HepG2 (cell line): ENCODE data around the gene RICTOR. TPM values are rescaled to one million over a fixed set of nuclear protein-coding genes. Genes with fewer than 3 reads are reported as not detected.
A peak's percentile ranks its signal among the peaks of the same experiment; 100 is the strongest.

Experiments
- ADNP ChIP-seq: sonication (generic); formaldehyde crosslinking; IDR thresholded peaks from 2 replicates; pipeline ENCODE4 v1.4.0; 2020; ENCODE audit warnings: missing genetic modification reagents
- HNF4A ChIP-seq: sonication (generic); formaldehyde crosslinking; IDR thresholded peaks from 2 replicates; pipeline ENCODE4 v1.4.0; 2020; ENCODE audit warnings: missing genetic modification reagents
- IRF2 ChIP-seq: IDR thresholded peaks from 2 replicates; pipeline ENCODE4 v1.6.1; 2018; ENCODE audit warnings: missing genetic modification reagents, missing compliant biosample characterization
- NPAS2 ChIP-seq: sonication (generic); formaldehyde crosslinking; IDR thresholded peaks from 2 replicates; pipeline ENCODE4 v1.8.0; 2022; ENCODE audit warnings: mild to moderate bottlenecking, missing genetic modification reagents, borderline replicate concordance
- PCBP1 ChIP-seq: fragments of 200-400 bp; formaldehyde crosslinking; IDR thresholded peaks from 2 replicates; pipeline ENCODE4 v1.6.1; 2017; ENCODE audit warnings: mild to moderate bottlenecking, low read depth, low read length, borderline replicate concordance
- PTBP1 ChIP-seq: fragments of 200-400 bp; formaldehyde crosslinking; IDR thresholded peaks from 2 replicates; pipeline ENCODE4 v1.6.1; 2018; ENCODE audit warnings: low read length, low read depth; ENCODE audit not compliant: poor library complexity, severe bottlenecking
- SATB2 ChIP-seq: sonication (generic); formaldehyde crosslinking; IDR thresholded peaks from 2 replicates; pipeline ENCODE4 v1.5.0; 2020; ENCODE audit warnings: missing genetic modification reagents
- SIN3B ChIP-seq: fragments of 150-350 bp; IDR thresholded peaks from 2 replicates; pipeline ENCODE4 v1.6.1; 2014; ENCODE audit warnings: low read length
- TBX2 ChIP-seq: sonication (generic); formaldehyde crosslinking; IDR thresholded peaks from 2 replicates; pipeline ENCODE4 v1.5.0; 2020; ENCODE audit warnings: missing genetic modification reagents, mild to moderate bottlenecking, borderline replicate concordance
- TSC22D2 ChIP-seq: sonication (generic); formaldehyde crosslinking; IDR thresholded peaks from 2 replicates; pipeline ENCODE4 v1.5.1; 2020; ENCODE audit warnings: missing genetic modification reagents, mild to moderate bottlenecking, borderline replicate concordance
- ZNF354B ChIP-seq: sonication (generic); formaldehyde crosslinking; IDR thresholded peaks from 2 replicates; pipeline ENCODE4 v1.8.0; 2022; ENCODE audit warnings: mild to moderate bottlenecking, missing genetic modification reagents
- ZNF562 ChIP-seq: sonication (generic); formaldehyde crosslinking; IDR thresholded peaks from 2 replicates; pipeline ENCODE4 v1.8.0; 2022; ENCODE audit warnings: missing genetic modification reagents, borderline replicate concordance
- ZNF7 ChIP-seq: IDR thresholded peaks from 2 replicates; pipeline ENCODE4 v1.6.1; 2016; ENCODE audit warnings: missing biosample characterization, missing genetic modification reagents
- ZNF768 ChIP-seq: sonication (generic); formaldehyde crosslinking; IDR thresholded peaks from 2 replicates; pipeline ENCODE4 v1.4.0; 2020; ENCODE audit warnings: missing genetic modification reagents
- ZNF776 ChIP-seq: sonication (generic); formaldehyde crosslinking; IDR thresholded peaks from 2 replicates; pipeline ENCODE4 v1.4.0; 2020; ENCODE audit warnings: mild to moderate bottlenecking, missing genetic modification reagents
- polyA plus RNA-seq, 8 experiments: library from polyadenylated mRNA; depleted of rRNA in 3 of 8; stranded (reverse) in 7 of 8; unstranded in 1 of 8; fragments of >200 nt; fragmentation: Illumina TruSeq in 4 of 8; extraction: Trizol in 4 of 8; gene quantifications; 2 replicates each; pipeline versions ENCODE4 v1.2.1 to v1.2.3, GENCODE V29; 2011 to 2016; ENCODE audit warnings: low read depth in 4 of 8, missing spikeins in 1 of 8, mixed read lengths in 1 of 8; ENCODE audit not compliant: insufficient read depth in 1 of 8
- total RNA-seq, 5 experiments: library from RNA; depleted of rRNA; stranded (reverse); fragments of >200 nt; fragmentation: Illumina TruSeq; extraction: Trizol; gene quantifications; 2 replicates each; pipeline ENCODE4 v1.2.3, GENCODE V29; 2016; ENCODE audit warnings: low read depth in 1 of 5
- TF ChIP-seq, protein P1 (sequence below): sonication (generic); formaldehyde crosslinking; IDR thresholded peaks from 2 replicates; pipeline ENCODE4 v1.5.1; 2020; ENCODE audit warnings: mild to moderate bottlenecking, missing genetic modification reagents
- TF ChIP-seq, protein P2 (sequence below): sonication (generic); formaldehyde crosslinking; IDR thresholded peaks from 2 replicates; pipeline ENCODE4 v1.8.0; 2022; ENCODE audit warnings: mild to moderate bottlenecking, missing genetic modification reagents, moderate library complexity
- TF ChIP-seq, protein P3 (sequence below): sonication (generic); formaldehyde crosslinking; IDR thresholded peaks from 2 replicates; pipeline ENCODE4 v1.9.0; 2021; ENCODE audit warnings: missing genetic modification reagents, borderline replicate concordance
- TF ChIP-seq, protein P4 (sequence below): IDR thresholded peaks from 2 replicates; pipeline ENCODE4 v1.6.1; 2016; ENCODE audit warnings: low read depth, missing genetic modification reagents, missing compliant biosample characterization

RICTOR gene
- total and polyA plus RNA-seq, 2 of the 13 experiments (the other 11 are each of a cell fraction or from before 2014, with no cell fraction given) = 10.7 to 15.4 TPM

DNA sequence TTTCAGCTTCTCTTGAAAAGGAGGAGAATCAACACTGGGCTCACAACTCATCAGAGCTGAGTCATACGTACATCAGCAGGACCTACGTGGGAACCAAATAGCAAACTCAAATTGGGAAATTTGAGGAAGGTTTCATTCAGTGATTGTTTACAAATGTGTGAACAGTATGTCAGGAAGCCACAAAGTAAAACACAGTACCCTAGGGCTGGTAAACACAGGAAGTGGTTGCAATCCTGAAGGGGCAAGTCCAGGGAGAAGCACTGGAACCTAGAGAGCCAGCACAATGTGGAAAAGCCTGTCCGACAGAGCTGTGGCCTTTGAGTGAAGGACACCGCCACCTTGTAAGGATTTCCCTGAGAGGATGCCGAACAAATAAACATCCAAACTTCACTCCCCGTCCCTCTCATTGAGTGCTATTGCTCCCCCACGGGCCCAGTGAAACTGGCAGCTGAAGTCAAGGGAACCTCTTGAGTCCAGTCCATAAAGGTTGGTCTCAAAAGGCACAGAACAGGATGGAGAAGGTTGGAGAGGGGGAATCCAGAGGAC lies 26.7 kb upstream of the RICTOR start (continued):
- TF ChIP-seq, protein P1, sequence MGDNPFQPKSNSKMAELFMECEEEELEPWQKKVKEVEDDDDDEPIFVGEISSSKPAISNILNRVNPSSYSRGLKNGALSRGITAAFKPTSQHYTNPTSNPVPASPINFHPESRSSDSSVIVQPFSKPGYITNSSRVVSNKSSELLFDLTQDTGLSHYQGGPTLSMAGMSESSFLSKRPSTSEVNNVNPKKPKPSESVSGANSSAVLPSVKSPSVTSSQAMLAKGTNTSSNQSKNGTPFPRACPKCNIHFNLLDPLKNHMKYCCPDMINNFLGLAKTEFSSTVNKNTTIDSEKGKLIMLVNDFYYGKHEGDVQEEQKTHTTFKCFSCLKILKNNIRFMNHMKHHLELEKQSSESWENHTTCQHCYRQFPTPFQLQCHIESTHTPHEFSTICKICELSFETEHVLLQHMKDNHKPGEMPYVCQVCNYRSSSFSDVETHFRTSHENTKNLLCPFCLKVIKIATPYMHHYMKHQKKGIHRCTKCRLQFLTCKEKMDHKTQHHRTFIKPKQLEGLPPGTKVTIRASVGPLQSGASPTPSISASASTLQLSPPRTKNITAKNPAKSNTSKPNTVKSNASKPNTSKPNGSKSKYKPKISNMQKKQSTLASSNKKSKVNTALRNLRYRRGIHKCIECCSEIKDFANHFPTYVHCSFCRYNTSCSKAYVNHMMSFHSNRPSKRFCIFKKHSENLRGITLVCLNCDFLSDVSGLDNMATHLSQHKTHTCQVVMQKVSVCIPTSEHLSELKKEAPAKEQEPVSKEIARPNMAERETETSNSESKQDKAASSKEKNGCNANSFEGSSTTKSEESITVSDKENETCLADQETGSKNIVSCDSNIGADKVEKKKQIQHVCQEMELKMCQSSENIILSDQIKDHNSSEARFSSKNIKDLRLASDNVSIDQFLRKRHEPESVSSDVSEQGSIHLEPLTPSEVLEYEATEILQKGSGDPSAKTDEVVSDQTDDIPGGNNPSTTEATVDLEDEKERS (CRISPR knock-in tag) = no peak; the same call in 1 of the 2 replicates
- no peak for TF ChIP-seq ZNF7
- TF ChIP-seq TSC22D2 = no peak
- no peak for TF ChIP-seq ADNP (CRISPR knock-in tag)
- TF ChIP-seq, protein P2, sequence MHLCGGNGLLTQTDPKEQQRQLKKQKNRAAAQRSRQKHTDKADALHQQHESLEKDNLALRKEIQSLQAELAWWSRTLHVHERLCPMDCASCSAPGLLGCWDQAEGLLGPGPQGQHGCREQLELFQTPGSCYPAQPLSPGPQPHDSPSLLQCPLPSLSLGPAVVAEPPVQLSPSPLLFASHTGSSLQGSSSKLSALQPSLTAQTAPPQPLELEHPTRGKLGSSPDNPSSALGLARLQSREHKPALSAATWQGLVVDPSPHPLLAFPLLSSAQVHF (CRISPR knock-in tag) = no peak
- TF ChIP-seq PTBP1 = no peak
- TF ChIP-seq ZNF562 (CRISPR knock-in tag) = no peak
- TF ChIP-seq, protein P3, sequence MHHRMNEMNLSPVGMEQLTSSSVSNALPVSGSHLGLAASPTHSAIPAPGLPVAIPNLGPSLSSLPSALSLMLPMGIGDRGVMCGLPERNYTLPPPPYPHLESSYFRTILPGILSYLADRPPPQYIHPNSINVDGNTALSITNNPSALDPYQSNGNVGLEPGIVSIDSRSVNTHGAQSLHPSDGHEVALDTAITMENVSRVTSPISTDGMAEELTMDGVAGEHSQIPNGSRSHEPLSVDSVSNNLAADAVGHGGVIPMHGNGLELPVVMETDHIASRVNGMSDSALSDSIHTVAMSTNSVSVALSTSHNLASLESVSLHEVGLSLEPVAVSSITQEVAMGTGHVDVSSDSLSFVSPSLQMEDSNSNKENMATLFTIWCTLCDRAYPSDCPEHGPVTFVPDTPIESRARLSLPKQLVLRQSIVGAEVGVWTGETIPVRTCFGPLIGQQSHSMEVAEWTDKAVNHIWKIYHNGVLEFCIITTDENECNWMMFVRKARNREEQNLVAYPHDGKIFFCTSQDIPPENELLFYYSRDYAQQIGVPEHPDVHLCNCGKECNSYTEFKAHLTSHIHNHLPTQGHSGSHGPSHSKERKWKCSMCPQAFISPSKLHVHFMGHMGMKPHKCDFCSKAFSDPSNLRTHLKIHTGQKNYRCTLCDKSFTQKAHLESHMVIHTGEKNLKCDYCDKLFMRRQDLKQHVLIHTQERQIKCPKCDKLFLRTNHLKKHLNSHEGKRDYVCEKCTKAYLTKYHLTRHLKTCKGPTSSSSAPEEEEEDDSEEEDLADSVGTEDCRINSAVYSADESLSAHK (CRISPR knock-in tag) = no peak
- no peak for TF ChIP-seq ZNF776 (CRISPR knock-in tag)
- no peak for TF ChIP-seq ZNF768 (CRISPR knock-in tag)
- TF ChIP-seq, protein P4, sequence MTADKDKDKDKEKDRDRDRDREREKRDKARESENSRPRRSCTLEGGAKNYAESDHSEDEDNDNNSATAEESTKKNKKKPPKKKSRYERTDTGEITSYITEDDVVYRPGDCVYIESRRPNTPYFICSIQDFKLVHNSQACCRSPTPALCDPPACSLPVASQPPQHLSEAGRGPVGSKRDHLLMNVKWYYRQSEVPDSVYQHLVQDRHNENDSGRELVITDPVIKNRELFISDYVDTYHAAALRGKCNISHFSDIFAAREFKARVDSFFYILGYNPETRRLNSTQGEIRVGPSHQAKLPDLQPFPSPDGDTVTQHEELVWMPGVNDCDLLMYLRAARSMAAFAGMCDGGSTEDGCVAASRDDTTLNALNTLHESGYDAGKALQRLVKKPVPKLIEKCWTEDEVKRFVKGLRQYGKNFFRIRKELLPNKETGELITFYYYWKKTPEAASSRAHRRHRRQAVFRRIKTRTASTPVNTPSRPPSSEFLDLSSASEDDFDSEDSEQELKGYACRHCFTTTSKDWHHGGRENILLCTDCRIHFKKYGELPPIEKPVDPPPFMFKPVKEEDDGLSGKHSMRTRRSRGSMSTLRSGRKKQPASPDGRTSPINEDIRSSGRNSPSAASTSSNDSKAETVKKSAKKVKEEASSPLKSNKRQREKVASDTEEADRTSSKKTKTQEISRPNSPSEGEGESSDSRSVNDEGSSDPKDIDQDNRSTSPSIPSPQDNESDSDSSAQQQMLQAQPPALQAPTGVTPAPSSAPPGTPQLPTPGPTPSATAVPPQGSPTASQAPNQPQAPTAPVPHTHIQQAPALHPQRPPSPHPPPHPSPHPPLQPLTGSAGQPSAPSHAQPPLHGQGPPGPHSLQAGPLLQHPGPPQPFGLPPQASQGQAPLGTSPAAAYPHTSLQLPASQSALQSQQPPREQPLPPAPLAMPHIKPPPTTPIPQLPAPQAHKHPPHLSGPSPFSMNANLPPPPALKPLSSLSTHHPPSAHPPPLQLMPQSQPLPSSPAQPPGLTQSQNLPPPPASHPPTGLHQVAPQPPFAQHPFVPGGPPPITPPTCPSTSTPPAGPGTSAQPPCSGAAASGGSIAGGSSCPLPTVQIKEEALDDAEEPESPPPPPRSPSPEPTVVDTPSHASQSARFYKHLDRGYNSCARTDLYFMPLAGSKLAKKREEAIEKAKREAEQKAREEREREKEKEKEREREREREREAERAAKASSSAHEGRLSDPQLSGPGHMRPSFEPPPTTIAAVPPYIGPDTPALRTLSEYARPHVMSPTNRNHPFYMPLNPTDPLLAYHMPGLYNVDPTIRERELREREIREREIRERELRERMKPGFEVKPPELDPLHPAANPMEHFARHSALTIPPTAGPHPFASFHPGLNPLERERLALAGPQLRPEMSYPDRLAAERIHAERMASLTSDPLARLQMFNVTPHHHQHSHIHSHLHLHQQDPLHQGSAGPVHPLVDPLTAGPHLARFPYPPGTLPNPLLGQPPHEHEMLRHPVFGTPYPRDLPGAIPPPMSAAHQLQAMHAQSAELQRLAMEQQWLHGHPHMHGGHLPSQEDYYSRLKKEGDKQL (CRISPR knock-in tag) = 0 out of 2 replicates have a peak, but pooled peaks have one; percentile 29
- TF ChIP-seq HNF4A (CRISPR knock-in tag) = no peak
- TF ChIP-seq SATB2 (CRISPR knock-in tag) = no peak
- TF ChIP-seq IRF2 (CRISPR knock-in tag) = peak; percentile 54; the same call in 1 of the 2 replicates
- no peak for TF ChIP-seq SIN3B
- TF ChIP-seq PCBP1 = no peak
- no peak for TF ChIP-seq ZNF354B (CRISPR knock-in tag)
- no peak for TF ChIP-seq NPAS2 (CRISPR knock-in tag)
- peak; percentile 17; the same call in 1 of the 2 replicates for TF ChIP-seq TBX2
